ENCODE measurements around the gene B9D2.
"Not testable (repeated sequence)": the region's sequence is repeated elsewhere in the genome, so short reads cannot be mapped to it uniquely, and the experiment has no call there.

B9D2 gene

DNA sequence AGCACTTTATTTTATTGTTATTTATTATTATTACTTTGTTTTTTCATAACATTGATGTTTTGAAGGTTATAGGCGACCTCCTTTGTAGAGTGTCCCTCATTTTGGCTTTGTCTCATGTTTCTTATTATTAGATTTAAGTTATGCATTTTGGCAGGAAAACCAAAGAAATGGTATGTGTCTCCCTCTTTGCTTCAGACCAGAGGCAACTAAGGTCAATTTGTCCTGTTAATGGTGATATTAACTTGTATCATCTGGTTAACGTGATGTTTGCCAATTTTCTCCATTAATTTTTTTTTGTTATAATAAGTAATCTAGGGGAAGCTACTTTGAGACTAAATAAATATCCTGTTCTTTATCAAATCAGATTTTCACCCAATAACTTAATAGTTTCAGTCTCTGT lies 8.6 kb upstream of the B9D2 start:
- no peak overlapping the region for H3K27ac Mint-ChIP-seq
- no peak overlapping the region for H3K4me3 Mint-ChIP-seq
- peaks cover 16% of the 10 kb centered on the region for H3K4me1 Mint-ChIP-seq (ENCODE audit: low read depth)
- no peaks in the 10 kb centered on the region for H3K36me3 Mint-ChIP-seq
- no peaks in the 10 kb centered on the region for H3K27me3 Mint-ChIP-seq
- no peaks in the 10 kb centered on the region for H3K9me3 Mint-ChIP-seq (ENCODE audit: low read depth)

DNA sequence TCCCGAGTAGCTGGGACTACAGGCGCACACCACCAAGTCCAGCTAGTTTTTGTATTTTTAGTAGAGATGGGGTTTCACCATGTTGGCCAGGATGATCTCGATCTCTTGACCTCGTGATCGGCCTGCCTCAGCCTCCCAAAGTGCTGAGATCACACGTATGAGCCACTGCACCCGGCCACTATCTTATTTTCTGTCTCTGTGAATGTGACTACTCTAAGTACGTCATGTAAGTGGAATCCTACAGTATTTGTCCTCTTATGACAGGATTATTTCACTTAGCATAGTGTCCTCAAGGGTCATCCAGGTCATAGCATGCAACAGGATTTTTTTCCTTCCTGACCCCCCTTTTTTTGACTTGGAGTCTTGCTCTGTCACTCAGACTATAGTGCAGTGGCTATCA lies 7.6 kb upstream of the B9D2 start:
- Mint-ChIP-seq H3K4me1 (ENCODE audit: low read depth) (peaks cover 9% of the 10 kb centered on the region), H3K9me3 (ENCODE audit: low read depth) (no peaks in the 10 kb centered on the region), H3K36me3 (no peaks in the 10 kb centered on the region), H3K27me3 (no peaks in the 10 kb centered on the region), H3K27ac (peak overlapping the region; percentile 64), H3K4me3 (no peak overlapping the region)

DNA sequence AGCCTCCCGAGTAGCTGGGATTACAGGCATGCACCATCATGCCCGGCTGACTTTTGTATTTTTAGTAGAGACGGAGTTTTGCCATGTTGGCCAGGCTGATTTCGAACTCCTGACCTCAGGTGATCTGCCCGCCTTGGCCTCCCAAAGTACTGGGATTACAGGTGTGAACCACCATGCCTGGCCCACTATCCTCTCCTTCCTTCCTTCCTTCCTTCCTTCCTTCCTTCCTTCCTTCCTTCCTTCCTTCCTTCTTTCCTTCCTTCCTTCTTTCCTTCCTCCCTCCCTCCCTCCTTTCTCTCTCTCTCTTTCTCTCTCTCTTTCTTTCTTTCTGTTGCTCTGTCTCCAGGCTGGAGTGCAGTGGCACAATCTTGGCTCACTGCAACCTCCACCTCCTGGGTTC lies 7.2 kb upstream of the B9D2 start:
- not testable (repeated sequence) for H3K4me3 Mint-ChIP-seq; H3K4me1 Mint-ChIP-seq (ENCODE audit: low read depth); H3K27me3 Mint-ChIP-seq; H3K9me3 Mint-ChIP-seq (ENCODE audit: low read depth); H3K36me3 Mint-ChIP-seq
- H3K27ac Mint-ChIP-seq: peak overlapping the region; percentile 64

DNA sequence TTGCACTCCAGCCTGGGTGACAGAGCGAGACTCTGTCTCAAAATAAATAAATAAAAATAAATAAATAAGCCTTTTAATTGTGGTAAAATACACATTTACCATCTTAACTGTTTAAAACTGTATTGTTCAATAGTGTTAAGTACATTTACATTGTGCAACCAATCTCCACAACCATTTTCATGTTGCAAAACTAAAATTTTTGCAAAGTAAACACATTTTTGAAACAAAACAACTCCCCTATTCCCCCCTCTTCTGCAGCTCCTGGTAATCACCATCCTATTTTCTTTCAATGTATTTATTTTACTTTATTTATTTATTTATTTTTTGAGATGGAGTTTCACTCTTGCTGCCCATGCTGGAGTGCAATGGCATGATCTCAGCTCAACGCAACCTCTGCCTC lies 5.8 kb upstream of the B9D2 start:
- Mint-ChIP-seq H3K9me3 (ENCODE audit: low read depth) (no peaks in the 10 kb centered on the region), H3K27ac (no peak overlapping the region), H3K4me1 (ENCODE audit: low read depth) (peaks cover 10% of the 10 kb centered on the region), H3K4me3 (no peak overlapping the region), H3K36me3 (no peaks in the 10 kb centered on the region), H3K27me3 (no peaks in the 10 kb centered on the region)

DNA sequence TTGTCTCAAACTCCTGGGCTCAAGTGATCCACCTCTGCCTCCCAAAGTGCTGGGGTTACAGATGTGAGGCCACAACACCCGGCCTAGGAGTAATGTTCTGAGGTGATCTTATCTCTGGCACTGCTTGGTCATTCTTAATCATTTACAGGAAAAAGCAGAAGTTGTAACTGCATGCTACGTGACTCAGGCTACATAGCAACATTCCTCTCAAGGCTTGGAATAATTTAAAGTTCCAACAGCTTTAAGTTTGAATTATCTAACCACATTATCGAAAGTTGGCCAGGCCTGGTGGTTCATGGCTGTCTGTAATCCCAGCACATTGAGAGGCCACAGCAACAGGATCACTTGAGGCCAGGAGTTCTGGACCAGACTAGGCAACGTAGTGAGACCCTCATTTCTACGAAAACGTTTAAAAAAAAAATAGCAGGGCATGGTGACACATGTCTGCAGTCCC lies 3.9 kb upstream of the B9D2 start:
- Mint-ChIP-seq H3K36me3 (no peaks in the 10 kb centered on the region), H3K27ac (no peak overlapping the region), H3K4me3 (no peak overlapping the region), H3K27me3 (no peaks in the 10 kb centered on the region), H3K4me1 (ENCODE audit: low read depth) (peaks cover 25% of the 10 kb centered on the region), H3K9me3 (ENCODE audit: low read depth) (no peaks in the 10 kb centered on the region)

DNA sequence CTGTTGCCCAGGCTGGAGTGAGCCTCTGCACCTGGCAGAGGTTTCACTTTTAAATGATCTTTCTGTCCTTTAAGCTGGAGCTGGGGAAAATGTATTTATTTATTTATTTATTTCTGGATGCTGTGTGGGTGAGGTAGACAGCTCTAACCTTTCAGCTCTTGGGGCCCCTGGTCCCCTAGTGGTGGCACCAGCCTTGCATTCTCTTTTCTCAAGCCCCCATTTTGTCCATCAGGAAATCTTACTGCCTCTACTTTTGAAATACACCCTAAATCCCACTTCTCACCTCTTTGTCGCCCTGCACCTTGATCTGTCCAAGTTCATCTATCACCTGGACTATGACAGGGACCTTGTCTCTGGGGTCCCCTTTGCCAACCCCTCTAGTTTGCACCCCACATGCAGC lies 2.1 kb upstream of the B9D2 start:
- Mint-ChIP-seq H3K4me1 (ENCODE audit: low read depth) (peaks cover 32% of the 10 kb centered on the region), H3K27ac (no peak overlapping the region), H3K4me3 (no peak overlapping the region), H3K9me3 (ENCODE audit: low read depth) (no peaks in the 10 kb centered on the region), H3K36me3 (no peaks in the 10 kb centered on the region), H3K27me3 (no peaks in the 10 kb centered on the region)

DNA sequence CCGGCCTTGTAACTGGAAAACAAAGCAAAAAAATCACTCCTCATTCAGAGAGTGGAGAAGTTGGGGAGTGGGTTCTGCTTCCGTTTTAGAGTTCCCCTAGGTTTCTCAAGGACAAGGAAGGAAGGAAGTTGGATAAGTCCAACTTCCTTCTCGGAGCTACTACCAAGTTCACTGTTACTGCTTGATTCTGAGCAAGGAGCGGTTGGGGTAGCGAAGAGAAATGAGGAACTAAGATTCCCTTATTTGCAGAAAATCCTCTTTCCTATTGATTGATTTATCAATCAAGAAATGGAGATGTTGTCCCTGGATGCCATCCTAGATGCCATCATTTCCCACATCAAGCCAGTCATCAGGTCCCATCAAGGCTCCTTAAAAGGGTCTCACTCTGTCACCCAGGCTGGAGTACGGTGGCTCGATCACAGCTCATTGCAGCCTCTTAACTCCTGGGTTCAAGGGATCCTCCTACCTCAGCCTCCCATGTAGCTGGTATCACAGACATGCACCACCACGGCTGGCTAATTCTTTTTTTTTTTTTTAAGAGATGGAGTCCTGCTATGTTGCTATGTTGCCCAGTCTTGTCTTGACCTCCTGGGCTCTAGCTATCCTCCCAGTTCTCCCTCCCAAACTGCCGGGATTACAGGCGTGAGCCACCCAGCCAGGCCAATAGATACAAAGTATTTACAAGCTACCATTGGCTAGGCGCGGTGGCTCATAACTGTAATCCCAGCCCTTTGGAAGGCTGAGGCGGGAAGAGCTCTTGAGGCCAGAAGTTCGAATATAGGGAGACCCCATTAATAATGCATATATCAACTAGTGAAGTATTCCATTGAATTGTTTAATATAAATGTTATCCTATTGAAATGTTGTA lies 809 bp upstream of the B9D2 start:
- Mint-ChIP-seq H3K4me1 (ENCODE audit: low read depth) (peaks cover 39% of the 10 kb centered on the region), H3K9me3 (ENCODE audit: low read depth) (no peaks in the 10 kb centered on the region), H3K27ac (peak overlapping the region; percentile 98), H3K27me3 (no peaks in the 10 kb centered on the region), H3K4me3 (peak overlapping the region; percentile 97), H3K36me3 (no peaks in the 10 kb centered on the region)

DNA sequence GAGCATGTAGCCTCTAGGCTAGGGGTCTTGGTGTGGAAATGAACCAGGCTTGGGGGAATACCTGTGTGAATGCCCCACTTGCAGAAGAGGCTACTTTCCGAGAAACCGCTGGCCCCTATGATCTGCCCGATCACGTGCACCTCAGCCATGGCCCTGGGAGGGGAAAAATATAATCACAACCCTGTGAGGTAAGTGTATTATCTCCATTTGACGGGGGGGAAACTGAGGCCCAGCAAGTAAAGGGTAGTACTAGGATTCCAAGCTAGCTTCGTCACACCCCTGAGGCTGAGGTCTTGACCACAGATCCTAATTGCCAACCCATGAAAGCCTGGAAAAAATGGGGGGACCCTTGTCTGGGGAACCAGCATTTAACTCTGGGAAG lies 587 bp downstream of the B9D2 start:
- H3K4me3 Mint-ChIP-seq: peak overlapping the region; percentile 97
- H3K9me3 Mint-ChIP-seq (ENCODE audit: low read depth): no peaks in the 10 kb centered on the region
- H3K36me3 Mint-ChIP-seq: no peaks in the 10 kb centered on the region
- no peaks in the 10 kb centered on the region for H3K27me3 Mint-ChIP-seq
- H3K27ac Mint-ChIP-seq: peak overlapping the region; percentile 98
- peaks cover 47% of the 10 kb centered on the region for H3K4me1 Mint-ChIP-seq (ENCODE audit: low read depth)

DNA sequence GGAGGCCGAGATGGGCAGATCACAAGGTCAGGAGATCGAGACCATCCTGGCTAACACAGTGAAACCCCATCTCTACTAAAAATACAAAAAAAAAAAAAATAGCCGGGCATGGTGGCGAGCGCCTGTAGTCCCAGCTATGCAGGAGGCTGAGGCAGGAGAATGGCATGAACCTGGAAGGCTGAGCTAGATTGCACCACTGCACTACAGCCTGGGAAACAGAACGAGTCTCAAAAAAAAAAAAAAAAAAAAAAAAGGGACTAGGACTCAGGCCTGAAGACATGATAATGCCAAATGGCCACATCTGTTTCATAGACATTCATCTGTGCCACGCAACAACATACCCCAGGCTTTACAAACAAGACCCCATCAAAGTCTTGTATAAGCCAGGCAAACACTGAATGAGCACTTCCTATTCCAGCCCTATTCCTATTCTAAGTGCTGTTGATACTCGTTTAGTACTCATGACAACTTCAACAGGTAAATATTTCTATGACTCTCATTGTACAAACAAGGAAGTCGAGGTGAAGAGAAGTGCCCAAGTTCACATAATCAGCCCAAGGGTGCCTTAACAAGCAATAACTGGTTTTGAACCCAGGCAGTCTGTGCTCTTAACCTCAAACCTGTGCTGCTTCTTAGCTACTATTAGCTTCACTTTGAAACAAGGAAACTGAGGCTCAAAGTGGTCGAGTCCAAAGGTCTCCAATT lies 1.7 kb downstream of the B9D2 start:
- Mint-ChIP-seq H3K9me3 (ENCODE audit: low read depth) (no peaks in the 10 kb centered on the region), H3K36me3 (no peaks in the 10 kb centered on the region), H3K4me1 (ENCODE audit: low read depth) (peaks cover 56% of the 10 kb centered on the region), H3K4me3 (peak overlapping the region; percentile 97), H3K27me3 (no peaks in the 10 kb centered on the region), H3K27ac (peak overlapping the region; percentile 54)

DNA sequence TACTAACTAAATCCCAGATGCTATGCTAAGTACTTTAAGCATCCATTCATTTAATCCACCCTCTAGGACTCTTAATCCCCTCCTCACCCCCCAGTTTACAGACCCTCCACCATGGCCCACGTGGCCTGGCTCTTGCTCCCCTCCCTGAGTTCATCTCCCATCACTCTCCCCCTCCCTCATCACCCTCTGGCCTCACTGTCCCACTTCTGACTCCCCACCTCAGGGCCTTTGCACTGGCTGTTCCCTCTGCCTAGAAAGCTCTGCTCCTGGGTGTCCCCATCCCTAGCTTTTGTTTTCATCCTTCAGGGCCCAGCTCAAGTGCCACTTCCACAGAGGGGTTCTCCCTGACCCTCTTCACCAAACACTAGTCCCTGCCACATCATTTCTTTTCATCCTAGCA lies 4.2 kb downstream of the B9D2 start:
- Mint-ChIP-seq H3K27me3 (no peaks in the 10 kb centered on the region), H3K27ac (no peak overlapping the region), H3K36me3 (no peaks in the 10 kb centered on the region), H3K9me3 (ENCODE audit: low read depth) (no peaks in the 10 kb centered on the region), H3K4me1 (ENCODE audit: low read depth) (peaks cover 72% of the 10 kb centered on the region), H3K4me3 (no peak overlapping the region)

DNA sequence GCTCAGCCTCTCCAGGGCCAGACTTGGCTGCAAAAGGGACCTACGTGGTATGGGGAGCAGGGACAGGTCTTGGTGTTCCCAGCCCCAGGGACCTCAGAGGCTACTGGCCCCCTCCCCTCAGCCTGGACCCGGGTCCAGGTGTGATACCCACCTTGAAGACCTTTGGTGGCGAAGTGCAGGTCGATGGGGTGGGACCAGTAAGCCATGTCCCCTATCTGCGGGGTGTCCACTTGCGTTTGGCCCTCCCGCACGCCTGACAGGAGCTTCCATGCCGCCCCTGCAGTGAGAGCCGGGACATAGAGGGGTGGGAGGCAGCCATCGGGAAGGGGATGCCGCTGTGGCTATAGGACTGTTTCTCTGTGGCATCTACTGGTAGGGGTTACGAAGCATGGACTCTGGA lies 6.2 kb downstream of the B9D2 start:
- peak overlapping the region; percentile 81 for H3K4me3 Mint-ChIP-seq
- peak overlapping the region; percentile 99 for H3K27ac Mint-ChIP-seq
- H3K4me1 Mint-ChIP-seq (ENCODE audit: low read depth): peaks cover 60% of the 10 kb centered on the region
- no peaks in the 10 kb centered on the region for H3K36me3 Mint-ChIP-seq
- no peaks in the 10 kb centered on the region for H3K9me3 Mint-ChIP-seq (ENCODE audit: low read depth)
- H3K27me3 Mint-ChIP-seq: no peaks in the 10 kb centered on the region

DNA sequence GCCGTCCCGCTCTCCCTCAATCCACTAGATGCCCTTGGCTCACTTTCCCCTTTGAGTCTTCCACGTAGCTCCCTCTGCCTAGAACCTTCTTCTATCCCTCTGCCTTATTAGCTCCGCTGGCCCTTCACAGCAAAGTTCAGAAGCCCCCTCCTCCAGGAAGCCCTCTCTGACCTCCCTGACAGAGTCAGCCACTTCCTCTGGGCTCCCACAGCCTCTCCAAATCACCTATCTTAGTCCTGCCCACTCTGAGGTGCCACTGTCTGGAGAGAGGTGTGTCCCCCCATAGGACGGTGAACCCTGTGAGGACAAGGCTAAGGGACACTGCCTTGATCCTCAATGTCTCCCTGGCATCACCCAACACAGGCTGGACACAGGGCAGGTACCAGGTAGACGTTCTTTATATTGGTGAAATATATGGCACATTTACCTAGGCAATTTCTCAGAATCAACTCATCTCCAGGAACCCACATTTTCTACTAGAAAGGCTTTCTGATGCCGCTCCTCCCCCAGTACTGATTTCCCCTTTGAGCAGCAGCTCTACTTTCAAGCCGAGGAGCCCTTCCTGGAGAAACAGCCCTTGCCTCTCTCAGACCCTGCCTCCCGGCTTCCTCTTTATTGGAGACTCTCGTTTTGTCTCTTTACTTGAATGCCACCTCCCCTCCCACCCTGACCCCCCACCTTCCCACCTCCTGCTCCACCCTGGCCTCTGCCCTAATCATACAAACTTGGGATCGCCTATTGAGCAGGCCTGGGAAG lies 6.8 kb downstream of the B9D2 start:
- peaks cover 55% of the 10 kb centered on the region for H3K4me1 Mint-ChIP-seq (ENCODE audit: low read depth)
- H3K9me3 Mint-ChIP-seq (ENCODE audit: low read depth): no peaks in the 10 kb centered on the region
- peak overlapping the region; percentile 81 for H3K4me3 Mint-ChIP-seq
- peak overlapping the region; percentile 99 for H3K27ac Mint-ChIP-seq
- no peaks in the 10 kb centered on the region for H3K27me3 Mint-ChIP-seq
- no peaks in the 10 kb centered on the region for H3K36me3 Mint-ChIP-seq

DNA sequence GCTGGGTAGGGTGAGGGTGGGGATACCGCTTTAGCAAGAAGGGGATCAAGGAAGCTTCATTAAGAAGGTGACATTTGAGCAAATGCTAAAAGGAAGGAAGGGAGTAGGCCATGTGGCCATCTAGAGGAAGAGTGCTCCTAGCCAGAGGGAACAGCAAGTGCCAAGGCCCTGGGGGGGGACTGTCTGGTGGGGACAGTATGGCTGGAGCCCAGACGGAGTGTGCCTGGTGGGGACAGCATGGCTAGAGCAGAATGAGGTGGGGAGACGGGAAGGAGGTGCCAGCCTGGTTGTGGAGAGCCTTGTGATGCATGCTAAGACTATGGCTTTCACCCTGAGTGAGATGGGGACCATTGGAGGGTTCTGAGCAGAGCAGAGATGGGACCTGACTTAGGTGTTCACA lies 8.1 kb downstream of the B9D2 start:
- peak overlapping the region; percentile 81 for H3K4me3 Mint-ChIP-seq
- no peaks in the 10 kb centered on the region for H3K36me3 Mint-ChIP-seq
- no peaks in the 10 kb centered on the region for H3K27me3 Mint-ChIP-seq

DNA sequence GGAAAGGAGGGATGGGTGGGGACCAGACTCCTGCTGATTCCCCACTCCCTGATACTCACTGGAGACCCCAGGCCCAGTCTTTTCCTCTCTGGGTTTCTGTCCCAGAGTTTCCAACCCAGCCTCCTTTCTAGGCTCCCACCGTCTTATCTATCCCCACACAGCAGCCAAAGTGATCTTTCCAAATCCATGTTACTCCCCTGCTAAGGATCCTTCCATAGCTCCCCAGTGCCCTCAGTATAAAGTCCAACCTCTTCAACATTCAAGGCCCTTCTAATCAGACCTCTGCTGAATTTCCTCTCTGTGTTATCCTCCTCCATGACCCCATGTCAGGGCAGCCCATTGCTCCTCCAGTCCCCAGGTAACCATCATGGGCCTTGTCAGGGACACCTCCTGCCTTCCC lies 8.9 kb downstream of the B9D2 start:
- peaks cover 56% of the 10 kb centered on the region for H3K4me1 Mint-ChIP-seq (ENCODE audit: low read depth)
- no peaks in the 10 kb centered on the region for H3K36me3 Mint-ChIP-seq
- H3K27ac Mint-ChIP-seq: peak overlapping the region; percentile 99
- H3K27me3 Mint-ChIP-seq: no peaks in the 10 kb centered on the region
- peak overlapping the region; percentile 81 for H3K4me3 Mint-ChIP-seq
- H3K9me3 Mint-ChIP-seq (ENCODE audit: low read depth): no peaks in the 10 kb centered on the region

More for the DNA sequence above, 8.1 kb downstream of the B9D2 start:
- Mint-ChIP-seq H3K4me1 (ENCODE audit: low read depth) (peaks cover 56% of the 10 kb centered on the region), H3K9me3 (ENCODE audit: low read depth) (no peaks in the 10 kb centered on the region), H3K27ac (peak overlapping the region; percentile 99)

DNA sequence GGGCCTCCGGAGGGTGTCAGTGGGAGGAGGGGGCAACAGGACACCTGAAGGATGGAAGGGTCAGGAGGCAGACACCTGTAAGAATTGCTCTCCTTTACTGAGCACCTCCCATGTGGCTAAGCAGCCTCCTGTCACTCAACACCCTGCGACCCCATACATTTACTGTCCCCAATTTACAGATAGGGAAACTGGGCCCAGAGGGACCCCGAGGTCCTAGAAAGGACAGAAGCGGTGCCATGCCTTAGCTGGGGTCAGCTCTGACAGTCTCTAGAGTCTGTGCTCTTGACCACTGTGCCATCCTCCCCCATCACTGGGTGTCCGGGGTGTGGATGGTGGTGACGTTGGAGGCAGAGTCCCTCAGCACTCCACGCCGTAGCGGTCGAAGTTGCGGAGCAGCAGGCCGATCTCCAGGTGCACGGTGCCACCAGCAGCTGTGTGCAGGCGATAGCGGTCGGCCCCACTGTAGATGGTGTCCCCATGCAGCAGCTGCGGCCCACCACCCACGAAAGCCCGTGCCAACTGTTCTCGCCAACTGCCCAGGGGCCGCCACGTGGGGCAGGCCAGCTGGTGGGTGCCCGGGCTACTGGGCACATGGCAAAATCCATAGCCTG lies 9.5 kb downstream of the B9D2 start:
- peak overlapping the region; percentile 89 for H3K27ac Mint-ChIP-seq
- peak overlapping the region; percentile 91 for H3K4me3 Mint-ChIP-seq
- no peaks in the 10 kb centered on the region for H3K36me3 Mint-ChIP-seq
- H3K4me1 Mint-ChIP-seq (ENCODE audit: low read depth): peaks cover 59% of the 10 kb centered on the region
- no peaks in the 10 kb centered on the region for H3K27me3 Mint-ChIP-seq
- no peaks in the 10 kb centered on the region for H3K9me3 Mint-ChIP-seq (ENCODE audit: low read depth)
